ENCODE results near the gene STK17B.
A peak's percentile ranks its signal among the peaks of the same experiment; 100 is the strongest.
"Not testable (repeated sequence)": the region's sequence is repeated elsewhere in the genome, so short reads cannot be mapped to it uniquely, and the experiment has no call there.

The STK17B gene

GRCh38 chr2:196105951-196106350 lies 65.4 kb downstream of the STK17B start:
- DNase-seq = no peak

GRCh38 chr2:196104066-196104465 lies 67.3 kb downstream of the STK17B start:
- DNase-seq = no peak

DNA sequence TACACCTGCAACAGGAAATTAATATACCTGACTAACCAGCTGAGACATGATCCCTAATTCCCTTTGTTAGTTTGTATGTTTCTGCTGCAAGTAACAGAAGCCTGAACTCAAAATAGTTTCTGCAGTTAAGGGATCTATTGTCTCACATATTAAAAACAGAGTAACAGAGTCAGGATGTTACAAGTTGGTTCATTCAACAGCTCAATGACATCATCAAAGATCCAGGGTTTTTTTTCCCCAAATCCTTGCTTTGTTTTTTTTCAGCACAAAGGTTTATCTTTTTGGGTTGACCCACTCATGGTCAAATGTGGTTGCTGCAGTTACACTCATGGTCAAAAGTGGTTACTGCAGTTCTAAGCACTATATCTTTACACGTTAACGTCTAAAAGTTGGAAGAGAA lies 67.8 kb downstream of the STK17B start:
- DNase-seq = no peak

- DNase-seq = peak; percentile 10 to 29
Measured at GRCh38 chr2:196101325-196101991, 69.9 kb downstream of the STK17B start.

GRCh38 chr2:196099916-196100315 lies 71.5 kb downstream of the STK17B start:
- no peak for DNase-seq

DNA sequence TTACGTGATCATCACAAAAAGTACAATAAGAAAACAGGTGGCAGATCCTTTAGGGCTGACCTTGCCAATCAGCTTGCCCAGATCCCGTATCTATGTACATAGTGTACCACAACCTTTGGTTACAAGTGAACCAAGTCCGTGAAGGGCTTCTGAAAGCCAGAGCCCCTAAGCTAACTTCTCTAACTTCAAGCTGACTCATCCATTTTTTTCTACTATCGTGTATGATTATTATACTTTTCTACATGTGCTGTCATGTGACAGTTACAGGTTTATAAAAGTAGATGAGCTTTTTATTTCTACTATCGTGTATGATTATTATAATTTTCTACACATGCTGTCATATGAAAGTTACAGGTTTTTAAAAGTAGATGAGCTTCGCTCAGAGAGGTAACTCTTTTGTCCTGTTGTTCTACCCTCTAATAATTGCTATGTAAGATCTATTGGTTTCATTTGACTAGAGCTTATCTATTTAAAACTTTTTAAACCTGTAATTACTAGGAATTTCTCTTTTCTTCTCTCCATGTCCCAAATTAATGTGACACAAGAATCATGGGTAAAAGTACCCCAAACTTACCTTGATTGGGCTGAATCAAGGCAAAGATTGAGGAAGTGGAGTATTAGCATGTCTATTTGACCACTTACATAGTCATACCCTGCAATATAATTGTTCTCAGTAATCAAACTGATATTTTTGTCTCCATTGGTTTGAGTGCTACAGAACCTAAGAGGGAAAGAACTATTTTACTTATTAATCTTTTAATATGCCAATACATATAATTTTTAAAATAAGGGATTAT lies 73.3 kb downstream of the STK17B start:
- DNase-seq = no peak

DNA sequence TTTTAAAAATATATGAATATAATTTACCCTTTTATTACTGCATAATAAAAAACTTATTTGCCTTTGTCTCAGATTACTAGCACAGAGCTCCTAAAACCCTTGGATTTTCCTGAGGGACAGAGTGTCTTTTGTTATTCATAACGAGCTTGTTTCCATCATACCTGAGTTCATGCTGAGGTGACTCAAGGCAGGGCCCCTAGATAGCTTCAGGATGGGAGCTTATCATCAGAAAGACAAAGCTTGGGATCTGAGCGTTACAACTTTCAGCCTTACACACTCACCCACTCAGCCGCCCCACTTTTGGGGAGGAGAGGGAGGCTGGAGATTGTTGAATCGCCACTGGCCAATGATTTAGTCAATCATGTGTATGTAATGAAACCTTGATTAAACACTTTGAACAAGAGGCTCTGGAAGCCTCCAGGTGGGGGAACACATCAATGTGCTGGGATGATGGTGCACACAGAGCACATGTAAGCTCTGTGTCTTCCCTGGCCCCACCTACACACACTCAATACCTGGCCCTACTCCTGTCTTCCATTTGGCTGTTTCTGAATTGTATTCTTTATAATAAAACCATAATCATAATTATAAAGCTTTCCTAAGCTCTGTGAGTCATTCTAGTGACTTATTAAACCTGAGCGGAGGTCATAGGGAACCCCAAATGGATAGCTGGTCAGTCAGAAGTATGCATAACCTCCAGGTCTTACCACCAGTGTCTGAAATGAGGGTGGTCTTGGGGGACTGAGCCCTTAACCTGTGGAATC lies 74.2 kb downstream of the STK17B start:
- DNase-seq = no peak

DNA sequence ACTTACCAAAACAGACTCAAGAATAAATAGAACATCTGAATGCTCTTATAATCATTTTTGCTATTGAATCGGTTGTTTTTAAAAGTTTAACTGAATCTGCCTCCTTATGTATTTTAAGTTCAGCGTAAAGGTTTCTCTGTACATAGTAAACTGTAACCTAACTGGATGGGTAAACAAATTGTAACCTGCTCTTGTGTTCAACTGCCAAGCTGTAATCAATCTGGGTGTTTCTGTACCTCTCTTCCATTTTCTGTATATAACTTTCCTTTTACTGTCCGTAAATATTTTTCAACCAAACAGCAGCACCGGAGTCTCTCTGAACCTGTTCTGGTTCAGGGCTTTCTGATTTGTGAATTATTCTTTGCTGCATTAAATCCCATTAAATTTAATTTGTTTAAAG lies 75.1 kb downstream of the STK17B start:
- DNase-seq = no peak

DNA sequence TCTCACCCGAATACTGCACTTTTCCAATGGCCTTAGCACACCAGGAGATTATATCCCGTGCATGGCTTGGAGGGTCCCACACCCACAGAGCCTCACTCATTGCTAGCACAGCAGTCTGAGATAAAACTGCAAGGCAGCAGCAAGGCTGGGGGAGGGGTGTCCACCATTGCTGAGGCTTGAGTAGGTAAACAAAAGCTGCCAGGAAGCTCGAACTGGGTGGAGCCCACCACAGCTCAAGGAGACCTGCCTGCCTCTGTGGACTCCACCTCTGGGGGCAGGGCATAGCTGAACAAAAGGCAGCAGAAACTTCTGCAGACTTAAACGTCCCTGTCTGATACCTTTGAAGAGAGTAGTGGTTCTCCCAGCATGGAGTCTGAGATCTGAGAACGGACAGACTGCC lies 81.9 kb downstream of the STK17B start:
- DNase-seq = not testable (repeated sequence)

GRCh38 chr2:196088203-196088602 lies 83.2 kb downstream of the STK17B start:
- DNase-seq = no peak

- DNase-seq = no peak
Measured at GRCh38 chr2:196086517-196087368, 84.6 kb downstream of the STK17B start.

GRCh38 chr2:196083601-196084000 lies 87.8 kb downstream of the STK17B start:
- no peak for DNase-seq
